ENCODE data around the gene THEM5. TPM values are rescaled to one million over a fixed set of nuclear protein-coding genes. Genes with fewer than 3 reads are reported as not detected.
"Not testable (repeated sequence)": the region's sequence is repeated elsewhere in the genome, so short reads cannot be mapped to it uniquely, and the experiment has no call there.

THEM5 gene
- total RNA-seq, 1 experiment from 2014 or later = not detected

DNA sequence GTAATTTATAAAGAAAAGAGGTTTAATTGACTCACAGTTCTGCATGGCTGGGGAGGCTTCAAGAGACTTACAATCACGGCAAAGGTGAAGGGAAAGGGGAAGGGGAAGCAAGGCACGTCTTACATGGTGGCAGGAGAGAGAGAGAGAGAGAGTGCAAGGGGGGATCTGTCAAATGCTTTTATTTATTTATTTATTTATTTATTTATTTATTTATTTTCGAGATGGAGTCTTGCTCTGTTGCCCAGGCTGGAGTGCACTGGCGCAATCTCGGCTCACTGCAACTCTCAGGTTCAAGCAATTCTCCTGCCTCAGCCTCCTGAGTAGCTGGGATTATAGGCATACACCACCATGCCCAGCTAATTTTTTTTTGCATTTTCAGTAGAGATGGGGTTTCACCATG lies 29.4 kb upstream of the THEM5 start:
- not testable (repeated sequence) for H3K4me3 ChIP-seq (ENCODE audit: insufficient read depth, low read depth, low read length); H3K27me3 ChIP-seq (ENCODE audit: control insufficient read depth, insufficient read depth, low read length); H3K36me3 ChIP-seq (replicated peaks; ENCODE audit: control insufficient read depth, insufficient read depth, low read length); DNase-seq

DNA sequence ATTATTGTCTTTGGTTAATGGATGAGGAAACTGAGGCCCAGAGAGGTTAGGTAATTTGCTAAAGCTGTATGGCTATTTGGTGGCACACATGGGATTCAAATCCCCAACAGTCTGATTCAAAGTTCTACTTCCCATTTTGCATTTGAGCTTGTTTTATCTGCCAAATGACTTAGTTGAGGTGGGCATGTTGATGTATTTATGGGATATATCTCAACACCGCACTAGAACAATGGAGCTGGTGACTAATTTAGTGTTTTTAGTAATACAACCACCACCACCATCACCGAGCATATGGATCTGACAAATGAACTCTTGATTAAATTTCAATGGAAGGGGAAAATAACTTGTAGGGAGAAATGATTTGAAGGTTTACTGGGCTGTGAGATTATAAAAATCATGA lies 29.0 kb upstream of the THEM5 start:
- Histone ChIP-seq H3K36me3 (replicated peaks; ENCODE audit: control insufficient read depth, insufficient read depth, low read length) (no peaks in the 10 kb centered on the region), H3K4me3 (ENCODE audit: insufficient read depth, low read depth, low read length) (no peak overlapping the region), H3K27me3 (ENCODE audit: control insufficient read depth, insufficient read depth, low read length) (no peaks in the 10 kb centered on the region)
- no peak for DNase-seq

DNA sequence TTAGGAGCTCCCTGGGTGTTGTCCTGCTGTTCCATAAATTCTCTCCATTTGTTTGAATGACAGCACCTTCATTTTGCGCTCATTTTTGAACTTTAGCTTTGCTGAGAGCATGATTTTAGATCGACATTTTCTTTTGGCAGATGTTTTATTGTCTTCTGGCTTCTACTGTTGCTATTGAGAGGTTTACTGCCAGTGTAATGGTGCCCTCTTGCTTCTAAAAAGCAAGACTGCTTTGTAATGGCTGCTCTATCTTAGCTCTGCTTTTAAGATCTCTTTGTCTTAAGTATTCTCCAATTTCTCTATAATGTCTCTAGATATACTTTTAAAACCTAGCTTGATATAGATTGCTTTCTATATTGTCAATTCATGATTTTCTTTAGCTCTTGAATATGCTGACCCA lies 28.0 kb upstream of the THEM5 start:
- no peak for DNase-seq
- no peaks in the 10 kb centered on the region for H3K36me3 ChIP-seq (replicated peaks; ENCODE audit: control insufficient read depth, insufficient read depth, low read length)
- H3K27me3 ChIP-seq (ENCODE audit: control insufficient read depth, insufficient read depth, low read length) = no peaks in the 10 kb centered on the region
- H3K4me3 ChIP-seq (ENCODE audit: insufficient read depth, low read depth, low read length) = no peak overlapping the region

DNA sequence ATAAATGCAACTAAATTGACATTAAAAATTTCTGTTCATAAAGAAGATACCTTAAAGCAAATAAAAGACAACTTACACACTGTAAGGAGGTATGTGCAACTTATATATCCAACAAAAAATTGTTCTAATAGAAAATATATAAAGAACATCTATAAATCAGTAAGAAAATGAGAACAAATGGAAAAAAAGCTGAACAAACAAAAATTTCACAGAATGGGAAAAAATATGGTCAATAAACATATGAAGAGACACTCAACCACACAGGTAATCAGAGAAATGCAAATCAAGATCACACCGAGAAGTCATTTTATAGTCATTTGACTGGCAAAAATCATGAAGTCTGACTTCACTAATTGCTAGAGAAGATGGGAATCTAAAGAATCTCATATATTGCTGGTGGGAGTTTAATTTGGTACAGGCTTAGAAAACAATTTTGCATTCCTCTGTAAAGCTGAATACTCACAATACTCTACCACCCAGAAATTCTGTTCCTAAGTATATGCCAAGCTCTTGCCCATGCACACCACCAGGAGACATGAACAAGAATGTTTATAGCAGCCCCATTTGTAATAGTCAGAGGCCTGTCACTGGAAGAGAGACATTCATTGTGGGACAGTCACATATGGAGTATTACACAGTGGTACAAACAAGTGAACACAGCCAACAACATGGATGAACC lies 22.0 kb upstream of the THEM5 start:
- no peaks in the 10 kb centered on the region for H3K27me3 ChIP-seq (ENCODE audit: control insufficient read depth, insufficient read depth, low read length)
- no peak overlapping the region for H3K4me3 ChIP-seq (ENCODE audit: insufficient read depth, low read depth, low read length)
- no peak for DNase-seq
- H3K36me3 ChIP-seq (replicated peaks; ENCODE audit: control insufficient read depth, insufficient read depth, low read length) = no peaks in the 10 kb centered on the region; the same call in 1 of the 2 replicates

DNA sequence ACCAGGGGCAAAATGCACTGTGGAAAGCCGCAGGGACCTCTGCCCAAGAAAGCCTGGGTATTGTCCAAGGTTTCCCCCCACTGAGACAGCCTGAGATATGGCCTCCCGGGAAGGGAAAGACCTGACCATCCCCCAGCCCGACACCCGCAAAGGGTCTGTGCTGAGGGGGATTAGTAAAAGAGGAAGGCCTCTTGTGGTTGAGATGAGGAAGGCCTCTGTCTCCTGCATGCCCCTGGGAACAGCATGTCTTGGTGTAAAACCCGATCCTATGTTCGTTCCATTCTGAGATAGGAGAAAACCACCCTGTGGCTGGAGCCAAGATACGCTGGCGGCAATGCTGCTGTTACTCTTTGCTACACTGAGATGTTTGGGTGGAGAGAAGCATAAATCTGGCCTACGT lies 19.3 kb upstream of the THEM5 start:
- H3K36me3 ChIP-seq (replicated peaks; ENCODE audit: control insufficient read depth, insufficient read depth, low read length); H3K27me3 ChIP-seq (ENCODE audit: control insufficient read depth, insufficient read depth, low read length); H3K4me3 ChIP-seq (ENCODE audit: insufficient read depth, low read depth, low read length); DNase-seq: not testable (repeated sequence)

DNA sequence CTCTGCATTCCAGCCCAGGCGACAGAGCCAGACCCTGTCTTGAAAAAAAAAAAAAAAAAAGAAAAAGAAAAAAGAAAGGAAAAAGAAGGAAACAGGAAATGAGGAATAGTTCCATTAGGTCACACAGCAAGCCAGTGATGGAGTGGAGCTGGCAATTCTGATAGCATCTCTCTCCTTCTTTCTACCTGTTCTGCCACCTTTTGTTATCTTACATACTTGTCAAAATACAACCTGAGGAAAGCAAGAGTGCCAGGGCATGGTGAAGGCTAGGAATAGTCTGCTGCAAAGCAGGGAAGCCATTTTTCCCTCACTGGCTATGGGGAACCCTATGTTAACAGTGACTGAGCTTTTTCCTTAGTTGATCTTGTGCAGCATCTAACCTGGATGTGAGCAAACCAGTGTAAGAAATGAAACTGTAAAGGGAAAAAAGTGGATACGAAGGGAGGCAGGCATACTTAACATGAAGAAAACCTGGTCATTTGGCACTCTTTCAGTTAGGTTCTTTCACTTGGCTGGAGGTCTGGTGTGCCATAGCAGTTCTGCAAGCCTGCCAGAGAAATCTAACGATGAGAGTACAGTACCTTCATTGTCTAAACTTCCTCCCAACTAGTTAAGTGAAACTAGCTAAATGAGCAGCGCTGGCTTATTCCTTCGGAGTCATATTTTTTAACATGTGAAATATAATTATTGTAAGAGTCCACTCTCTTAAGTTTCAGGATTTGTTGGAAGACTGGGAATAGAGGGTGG lies 17.9 kb upstream of the THEM5 start:
- no peaks in the 10 kb centered on the region; the same call in 1 of the 2 replicates for H3K36me3 ChIP-seq (replicated peaks; ENCODE audit: control insufficient read depth, insufficient read depth, low read length)
- no peak overlapping the region for H3K4me3 ChIP-seq (ENCODE audit: insufficient read depth, low read depth, low read length)
- no peaks in the 10 kb centered on the region for H3K27me3 ChIP-seq (ENCODE audit: control insufficient read depth, insufficient read depth, low read length)
- no peak for DNase-seq

DNA sequence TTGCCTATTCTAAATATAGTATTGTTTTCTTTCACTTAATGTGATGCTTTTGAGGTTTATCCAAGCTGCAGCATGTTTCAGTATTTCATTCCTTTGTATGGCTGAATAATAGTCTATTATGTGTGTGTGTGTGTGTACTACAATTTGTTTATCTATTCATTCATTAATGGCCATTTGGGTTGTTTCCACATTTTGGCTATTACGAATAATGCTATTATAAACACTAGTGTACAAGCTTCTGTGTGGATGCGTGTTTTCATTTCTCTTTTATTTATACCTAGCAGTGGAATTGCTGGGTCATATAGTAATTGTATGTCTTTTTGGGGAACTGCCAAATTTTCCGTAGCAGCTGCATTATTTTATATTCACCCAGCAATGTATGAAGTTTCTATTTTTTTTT lies 15.0 kb upstream of the THEM5 start:
- Histone ChIP-seq H3K27me3 (ENCODE audit: control insufficient read depth, insufficient read depth, low read length) (peaks cover 5% of the 10 kb centered on the region), H3K36me3 (replicated peaks; ENCODE audit: control insufficient read depth, insufficient read depth, low read length) (no peaks in the 10 kb centered on the region), H3K4me3 (ENCODE audit: insufficient read depth, low read depth, low read length) (no peak overlapping the region)
- DNase-seq = no peak

DNA sequence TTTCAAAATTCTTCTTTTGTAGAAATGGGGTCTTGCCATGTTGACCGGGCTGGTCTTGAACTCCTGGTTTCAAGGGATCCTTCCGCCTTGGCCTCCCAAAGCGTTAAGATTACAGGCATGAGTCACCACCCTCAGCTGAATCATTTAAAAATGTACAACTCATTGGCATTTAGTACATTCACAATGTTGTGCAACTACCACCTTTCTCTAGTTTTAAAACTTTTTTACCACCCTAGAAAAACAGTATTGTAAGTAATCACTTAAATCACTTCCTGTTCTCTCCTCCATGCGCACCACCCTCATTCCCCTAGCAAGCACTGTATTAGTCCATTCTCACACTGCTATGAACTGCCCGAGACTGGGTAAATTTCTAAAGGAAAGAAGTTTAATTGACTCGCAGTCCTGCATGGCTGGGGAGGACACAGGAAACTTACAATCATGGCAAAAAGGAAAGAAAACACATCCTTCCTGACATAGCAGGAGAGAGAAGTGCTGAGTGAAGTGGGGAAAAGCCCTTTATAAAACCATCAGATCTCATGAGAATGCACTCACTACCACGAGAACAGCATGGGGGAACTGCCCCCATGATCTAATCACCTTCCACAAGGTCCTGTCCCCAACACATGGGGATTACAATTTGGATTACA lies 14.4 kb upstream of the THEM5 start:
- no peaks in the 10 kb centered on the region for H3K36me3 ChIP-seq (replicated peaks; ENCODE audit: control insufficient read depth, insufficient read depth, low read length)
- H3K27me3 ChIP-seq (ENCODE audit: control insufficient read depth, insufficient read depth, low read length) = peaks cover 8% of the 10 kb centered on the region
- no peak for DNase-seq
- H3K4me3 ChIP-seq (ENCODE audit: insufficient read depth, low read depth, low read length) = no peak overlapping the region

DNA sequence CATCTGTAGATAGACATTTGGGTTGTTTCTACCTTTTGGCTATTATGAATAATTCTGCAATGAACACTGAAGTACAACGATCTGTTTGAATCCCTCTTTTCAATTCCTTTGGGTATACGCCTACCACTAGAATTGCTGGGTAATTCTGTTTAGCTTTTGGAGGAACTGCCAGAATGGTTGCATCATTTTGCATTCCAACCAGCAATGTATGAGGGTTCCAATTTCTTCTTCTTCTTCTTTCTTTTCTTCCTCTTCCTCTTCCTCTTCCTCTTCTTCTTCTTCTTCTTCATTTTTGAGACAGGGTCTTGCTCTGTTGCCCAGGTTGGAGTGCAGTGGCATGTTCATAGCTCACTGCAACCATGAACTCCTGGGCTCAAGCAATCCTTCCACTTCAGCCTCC lies 13.8 kb upstream of the THEM5 start:
- H3K27me3 ChIP-seq (ENCODE audit: control insufficient read depth, insufficient read depth, low read length) = peaks cover 13% of the 10 kb centered on the region
- no peaks in the 10 kb centered on the region for H3K36me3 ChIP-seq (replicated peaks; ENCODE audit: control insufficient read depth, insufficient read depth, low read length)
- no peak overlapping the region for H3K4me3 ChIP-seq (ENCODE audit: insufficient read depth, low read depth, low read length)
- no peak for DNase-seq

DNA sequence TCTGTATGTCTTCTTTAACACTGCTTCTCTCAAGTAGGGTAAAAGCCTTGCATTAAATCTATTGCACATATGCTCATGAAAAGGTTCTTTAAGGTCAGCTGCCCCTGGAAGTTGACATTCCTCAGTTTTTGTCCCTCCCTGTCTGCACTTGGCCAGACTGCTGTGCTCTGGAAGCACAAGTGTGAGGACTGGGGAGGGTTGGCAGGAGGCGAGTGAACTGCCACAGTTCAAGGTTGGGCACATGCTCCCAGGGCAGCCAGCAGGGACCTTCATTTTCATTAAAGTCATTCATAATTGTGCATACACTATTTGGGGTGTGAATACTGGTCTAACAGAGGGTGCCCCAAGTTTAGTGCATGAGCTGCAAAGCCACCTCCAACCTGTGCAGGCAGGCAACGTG lies 10.9 kb upstream of the THEM5 start:
- DNase-seq = no peak
- Histone ChIP-seq H3K27me3 (ENCODE audit: control insufficient read depth, insufficient read depth, low read length) (peaks cover 39% of the 10 kb centered on the region), H3K4me3 (ENCODE audit: insufficient read depth, low read depth, low read length) (no peak overlapping the region), H3K36me3 (replicated peaks; ENCODE audit: control insufficient read depth, insufficient read depth, low read length) (no peaks in the 10 kb centered on the region)

DNA sequence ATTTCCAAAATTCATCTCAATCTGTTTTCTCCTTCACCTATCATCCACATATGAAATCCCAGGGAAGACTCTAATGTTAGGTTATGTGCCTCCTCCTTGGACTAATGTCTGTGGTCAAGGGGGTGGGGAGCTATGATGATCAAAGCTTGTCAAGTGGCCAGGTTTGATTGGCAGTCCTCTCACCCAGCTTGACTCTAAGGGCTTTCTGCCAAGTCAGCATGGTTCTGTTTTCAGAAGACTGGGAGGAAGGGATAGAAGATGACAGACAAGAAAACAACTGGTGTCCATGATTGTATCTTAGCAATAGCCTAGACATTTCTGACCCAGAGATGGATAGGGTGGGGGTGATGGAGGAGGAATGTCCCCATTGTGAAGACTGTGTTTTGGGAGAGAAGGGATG lies 9.1 kb upstream of the THEM5 start:
- Histone ChIP-seq H3K36me3 (replicated peaks; ENCODE audit: control insufficient read depth, insufficient read depth, low read length) (no peaks in the 10 kb centered on the region), H3K27me3 (ENCODE audit: control insufficient read depth, insufficient read depth, low read length) (peaks cover 53% of the 10 kb centered on the region), H3K4me3 (ENCODE audit: insufficient read depth, low read depth, low read length) (no peak overlapping the region)
- no peak for DNase-seq

DNA sequence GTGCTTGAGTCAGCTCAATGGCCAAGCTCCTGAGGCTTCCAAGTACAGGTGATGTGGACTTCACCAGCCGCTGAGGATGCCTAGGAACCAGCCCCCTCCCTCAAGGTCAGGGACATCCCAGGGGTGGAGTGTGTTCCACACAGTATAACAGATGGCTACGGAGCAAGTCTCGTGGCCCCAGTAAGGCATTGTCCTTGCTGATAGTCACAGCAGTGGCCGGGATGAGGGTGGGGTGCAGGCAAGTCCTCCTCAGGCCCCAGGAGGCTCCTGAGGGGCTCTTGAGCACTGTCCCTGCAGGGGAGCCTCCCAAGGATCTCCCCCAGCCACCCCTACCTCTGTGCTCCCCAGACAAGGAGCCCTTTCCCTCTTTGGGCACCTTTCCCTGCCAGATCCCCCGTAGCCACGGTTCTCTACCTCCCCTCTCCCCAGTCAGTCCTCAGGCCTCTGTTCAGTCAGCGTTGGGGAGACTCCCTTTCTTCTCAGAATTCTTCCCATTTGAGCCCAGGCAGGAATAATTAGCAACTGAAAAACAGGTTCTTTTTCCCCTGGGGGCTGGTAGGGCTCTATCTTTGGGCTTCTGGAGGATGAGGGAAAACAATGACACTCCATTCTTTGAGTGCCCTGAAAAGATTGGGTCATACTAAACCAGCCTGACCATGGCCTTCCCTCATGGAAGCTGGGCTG lies 7.1 kb upstream of the THEM5 start:
- no peaks in the 10 kb centered on the region for H3K36me3 ChIP-seq (replicated peaks; ENCODE audit: control insufficient read depth, insufficient read depth, low read length)
- H3K27me3 ChIP-seq (ENCODE audit: control insufficient read depth, insufficient read depth, low read length) = peaks cover 56% of the 10 kb centered on the region
- H3K4me3 ChIP-seq (ENCODE audit: insufficient read depth, low read depth, low read length) = no peak overlapping the region
- peak; percentile 82 for DNase-seq

DNA sequence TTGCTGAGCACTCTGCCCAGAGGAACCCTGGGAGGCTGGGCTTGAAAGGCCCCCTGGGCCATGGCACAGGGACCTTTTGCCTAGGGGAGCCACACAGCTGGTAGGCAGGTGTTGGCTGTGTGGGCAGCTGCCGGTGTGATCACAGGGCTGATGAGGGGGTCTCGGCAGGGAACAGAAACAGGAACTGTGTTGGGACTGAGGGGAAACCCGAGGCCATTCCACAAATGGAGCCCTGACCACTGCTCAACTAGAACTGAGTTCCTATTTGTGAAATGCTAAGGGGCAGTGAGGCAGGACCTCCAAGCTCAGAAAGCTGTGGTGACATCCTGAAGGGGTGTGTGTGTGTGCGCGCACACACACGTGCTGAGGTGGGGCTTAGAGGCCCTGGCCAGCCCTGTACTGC lies 6.4 kb upstream of the THEM5 start:
- Histone ChIP-seq H3K36me3 (replicated peaks; ENCODE audit: control insufficient read depth, insufficient read depth, low read length) (no peaks in the 10 kb centered on the region), H3K4me3 (ENCODE audit: insufficient read depth, low read depth, low read length) (no peak overlapping the region), H3K27me3 (ENCODE audit: control insufficient read depth, insufficient read depth, low read length) (peaks cover 54% of the 10 kb centered on the region)
- DNase-seq = no peak

DNA sequence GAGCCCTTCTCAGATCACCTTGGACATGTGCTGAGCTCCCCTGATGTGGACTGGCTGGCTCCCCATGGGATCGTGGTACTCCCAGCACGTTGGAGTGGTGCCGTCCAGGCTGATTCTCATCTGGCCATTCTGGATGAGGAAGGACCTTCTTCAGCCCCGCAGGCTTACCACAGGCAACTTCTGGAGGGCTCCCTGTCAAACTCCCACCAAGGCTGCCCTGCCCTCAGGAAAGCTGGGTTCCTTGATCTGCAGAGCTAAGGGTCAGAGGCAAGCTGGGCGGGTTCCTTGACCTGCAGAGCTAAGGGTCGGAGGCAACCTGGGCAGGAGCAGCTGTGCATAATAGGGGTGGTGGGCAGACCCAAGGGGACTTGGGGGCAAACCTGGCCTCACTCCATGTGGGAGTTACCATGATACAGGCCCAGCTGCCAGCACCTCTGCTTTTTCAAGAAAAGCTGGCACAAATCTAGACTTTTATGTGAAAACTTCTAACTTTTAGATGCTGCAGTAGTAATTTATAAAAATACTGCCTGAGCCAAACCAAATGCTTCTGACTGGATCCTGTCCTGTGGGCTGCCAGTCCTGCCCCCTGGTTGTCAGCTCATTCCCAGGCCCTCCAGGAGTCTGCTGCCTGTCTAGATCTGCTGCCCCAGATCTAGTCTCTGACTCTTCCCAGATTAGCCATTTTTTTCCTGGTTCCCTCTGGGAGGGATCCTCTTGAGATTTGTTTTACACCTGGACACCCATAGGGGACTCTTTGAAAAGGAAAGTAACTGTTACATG lies 5.6 kb upstream of the THEM5 start:
- H3K36me3 ChIP-seq (replicated peaks; ENCODE audit: control insufficient read depth, insufficient read depth, low read length) = no peaks in the 10 kb centered on the region
- H3K27me3 ChIP-seq (ENCODE audit: control insufficient read depth, insufficient read depth, low read length) = peaks cover 54% of the 10 kb centered on the region
- no peak overlapping the region for H3K4me3 ChIP-seq (ENCODE audit: insufficient read depth, low read depth, low read length)
- DNase-seq = no peak

Measured in H7 (cell line).